Cerebellar nuclear complex (tissue), 1 donor: ENCODE results near the gene SSR4.
"Not testable (repeated sequence)": the region's sequence is repeated elsewhere in the genome, so short reads cannot be mapped to it uniquely, and the experiment has no call there.

ENCODE experiments used
- DNase-seq, 2 experiments: peaks; one replicate each; lab custom pipeline; 2025; lab: John Stamatoyannopoulos, UW

Gene SSR4

DNA sequence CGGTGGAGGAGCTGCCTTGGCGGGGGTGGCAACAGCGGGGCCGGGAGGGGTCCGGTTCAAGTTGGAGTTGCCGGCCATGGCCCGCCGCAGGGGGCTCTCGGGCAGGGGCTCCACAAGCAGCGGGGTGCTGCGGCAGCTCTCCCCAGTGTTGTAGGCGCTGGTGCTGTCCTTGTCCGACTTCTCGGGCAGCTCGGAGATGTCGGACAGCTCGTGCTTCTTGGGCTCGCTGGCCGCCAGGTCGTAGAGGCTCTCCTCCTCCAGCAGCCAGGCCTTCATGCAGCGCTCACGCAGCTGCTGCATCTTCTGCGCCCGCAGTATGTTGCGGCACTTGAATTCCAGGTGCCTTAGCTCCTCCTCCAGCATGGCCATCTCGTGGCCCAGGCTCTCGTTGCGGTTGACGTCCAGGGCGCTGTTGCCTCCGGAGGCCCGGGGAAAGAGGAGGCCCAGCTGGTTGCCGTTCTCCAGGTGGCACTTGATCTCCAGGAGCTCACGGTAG is 9.7 kb downstream of the SSR4 start:
- no peak for DNase-seq

DNA sequence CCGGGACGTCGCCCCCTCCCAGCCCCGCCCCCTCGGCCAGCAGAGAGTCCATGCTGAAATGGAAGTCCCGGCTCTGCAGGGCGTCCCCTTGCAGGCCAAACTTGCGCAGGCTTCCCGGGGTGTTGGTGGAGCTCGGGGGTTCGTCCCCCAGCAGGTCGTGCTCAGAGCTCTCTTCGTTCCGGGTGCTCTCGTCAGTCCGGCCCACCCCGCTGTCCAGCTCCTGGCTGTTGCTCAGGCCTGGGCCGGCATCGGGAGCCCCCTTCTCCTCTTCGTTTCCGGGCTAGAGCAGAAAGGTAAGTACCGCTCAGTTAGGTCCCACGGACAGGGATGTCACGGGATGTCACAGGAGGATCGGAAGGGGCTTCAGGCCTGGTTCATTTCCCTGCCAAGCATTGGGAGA is 10.2 kb downstream of the SSR4 start:
- no peak for DNase-seq

DNA sequence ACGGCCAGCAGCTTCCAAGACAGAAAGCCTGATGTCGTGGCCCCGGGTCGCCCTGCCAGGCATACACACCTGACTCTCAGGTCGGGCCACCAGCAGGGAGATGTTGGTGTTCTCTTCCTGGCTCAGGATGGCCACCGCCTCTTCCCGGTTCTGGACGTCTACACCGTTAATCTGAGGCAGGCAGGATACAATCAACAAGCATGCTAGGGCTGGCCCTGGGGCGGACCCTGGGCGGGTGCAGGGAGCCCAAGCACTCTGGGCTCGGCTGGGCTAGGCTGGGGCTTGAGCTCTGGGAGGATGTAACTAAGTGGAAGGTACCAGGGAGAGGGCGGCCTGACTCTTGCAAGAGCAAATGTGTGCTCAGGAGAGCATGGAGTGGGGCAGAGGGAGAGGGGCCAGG is 11.0 kb downstream of the SSR4 start:
- DNase-seq = no peak

DNA sequence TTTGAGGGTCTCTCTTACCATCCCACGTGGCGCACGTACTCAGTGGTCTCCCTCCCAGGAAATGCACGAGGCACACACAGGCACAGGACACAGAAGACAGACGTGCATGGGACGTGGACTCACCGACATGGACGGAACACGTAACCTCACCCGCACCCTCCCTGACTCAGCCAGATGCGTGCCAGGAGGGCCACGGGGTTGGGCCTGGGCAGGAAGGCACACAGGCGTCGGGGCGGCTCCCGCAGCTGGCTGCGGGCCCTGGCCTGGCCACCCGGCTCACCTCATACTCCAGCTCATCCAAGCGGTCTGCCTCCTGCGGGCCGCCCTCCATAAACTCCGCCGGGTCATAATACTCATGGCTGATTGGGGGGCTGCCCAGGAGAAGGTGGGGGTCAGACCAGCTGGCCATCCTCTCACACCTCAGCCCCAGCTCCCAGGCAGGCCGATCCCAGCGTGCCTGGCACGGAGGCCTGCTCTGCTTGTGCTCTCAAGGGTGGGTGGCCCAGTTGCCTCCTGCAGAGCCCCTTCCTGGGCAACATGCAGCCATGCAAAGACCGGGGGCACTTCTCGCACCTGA is 12.6 kb downstream of the SSR4 start:
- DNase-seq = no peak

DNA sequence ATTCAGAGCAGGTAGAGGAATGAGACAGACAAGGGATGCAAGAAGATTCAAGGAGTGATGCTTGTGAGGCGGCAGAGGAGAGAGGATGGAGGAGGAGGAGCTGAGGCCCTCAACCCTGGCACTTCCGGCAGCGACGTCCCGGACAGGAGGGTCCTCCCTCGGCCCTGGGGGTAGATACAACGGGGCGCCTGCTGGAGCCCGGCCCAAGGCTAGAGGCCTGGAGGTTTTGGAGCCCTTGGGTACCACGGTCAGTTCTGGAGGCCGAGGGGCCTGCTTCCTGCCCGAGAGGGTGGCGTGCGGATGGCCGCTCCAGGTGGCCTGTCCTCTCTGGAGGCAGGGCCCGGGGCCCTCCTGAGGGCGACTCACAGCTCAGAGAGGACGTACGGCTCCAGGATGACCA is 13.5 kb downstream of the SSR4 start:
- no peak for DNase-seq

DNA sequence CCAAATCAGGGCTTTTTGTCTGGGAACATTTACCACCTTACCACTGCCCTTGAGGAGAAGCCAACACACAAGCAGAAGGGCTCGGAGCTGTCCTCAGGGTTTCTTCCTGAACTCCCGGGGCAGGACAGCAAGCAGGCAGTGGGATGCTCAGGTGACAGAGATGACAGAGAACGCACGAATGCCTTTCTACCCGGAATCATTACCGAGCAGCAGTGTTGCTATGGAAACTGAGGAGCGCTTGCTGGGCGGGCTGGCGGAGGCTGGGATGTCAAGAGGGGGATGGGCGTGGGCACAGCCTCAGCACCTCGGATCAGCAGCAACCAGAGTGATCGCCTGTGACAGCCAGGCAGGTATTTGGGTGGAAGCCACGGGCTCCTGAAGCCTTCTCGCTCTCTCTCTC is 17.8 kb downstream of the SSR4 start:
- no peak for DNase-seq

DNA sequence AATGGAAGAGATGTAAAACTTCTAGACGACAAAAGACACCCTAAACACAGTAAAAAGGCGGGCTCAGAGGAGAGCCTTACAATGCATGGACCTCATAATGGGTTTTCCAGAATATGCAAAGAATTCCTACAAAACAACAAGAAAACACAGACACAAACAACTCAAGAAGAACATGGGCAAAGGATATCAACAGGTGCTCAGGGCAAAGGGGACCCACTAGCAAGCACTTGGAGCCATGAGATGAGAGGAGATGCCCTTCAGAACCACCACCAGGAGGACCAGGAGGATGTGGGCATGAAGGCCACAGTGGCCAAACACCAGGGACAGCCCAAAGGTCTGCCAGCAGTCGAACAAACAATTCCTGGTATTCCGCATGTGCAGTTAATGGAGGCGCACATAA is 18.7 kb downstream of the SSR4 start:
- DNase-seq = no peak

DNA sequence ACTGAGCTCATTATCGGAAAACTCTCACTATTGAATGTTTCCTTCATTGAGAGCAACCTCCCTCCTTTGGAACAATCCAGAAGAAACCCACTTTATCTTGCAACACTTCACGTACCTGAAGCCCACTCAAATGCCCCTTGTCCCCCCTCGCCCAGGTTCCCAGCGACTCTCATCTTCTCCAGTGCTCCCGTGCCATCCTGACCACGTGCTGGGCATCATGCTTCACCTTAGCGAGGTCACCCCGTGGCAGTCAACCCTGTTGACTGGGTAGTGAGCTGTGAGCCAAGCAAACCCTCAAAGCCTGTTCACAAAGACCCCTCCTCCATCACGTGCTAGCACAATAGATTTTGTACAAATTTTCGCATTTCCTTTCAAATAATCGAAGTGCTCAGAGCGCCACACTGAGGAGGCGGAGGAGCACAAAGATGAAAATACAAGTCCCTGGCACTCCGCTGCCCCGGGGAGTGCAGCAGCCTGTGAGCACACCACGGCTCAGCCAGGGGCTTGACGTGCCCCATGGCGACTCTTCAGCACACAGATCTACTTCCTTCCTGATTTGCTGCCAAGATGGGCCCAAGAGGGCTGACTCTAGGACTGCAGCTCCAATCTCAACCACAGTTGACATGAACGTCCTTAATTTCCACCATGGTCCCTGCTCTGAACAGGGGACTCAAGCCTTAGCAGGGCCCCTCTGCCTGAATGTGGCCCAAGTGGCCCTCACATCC is 20.3 kb downstream of the SSR4 start:
- no peak for DNase-seq

DNA sequence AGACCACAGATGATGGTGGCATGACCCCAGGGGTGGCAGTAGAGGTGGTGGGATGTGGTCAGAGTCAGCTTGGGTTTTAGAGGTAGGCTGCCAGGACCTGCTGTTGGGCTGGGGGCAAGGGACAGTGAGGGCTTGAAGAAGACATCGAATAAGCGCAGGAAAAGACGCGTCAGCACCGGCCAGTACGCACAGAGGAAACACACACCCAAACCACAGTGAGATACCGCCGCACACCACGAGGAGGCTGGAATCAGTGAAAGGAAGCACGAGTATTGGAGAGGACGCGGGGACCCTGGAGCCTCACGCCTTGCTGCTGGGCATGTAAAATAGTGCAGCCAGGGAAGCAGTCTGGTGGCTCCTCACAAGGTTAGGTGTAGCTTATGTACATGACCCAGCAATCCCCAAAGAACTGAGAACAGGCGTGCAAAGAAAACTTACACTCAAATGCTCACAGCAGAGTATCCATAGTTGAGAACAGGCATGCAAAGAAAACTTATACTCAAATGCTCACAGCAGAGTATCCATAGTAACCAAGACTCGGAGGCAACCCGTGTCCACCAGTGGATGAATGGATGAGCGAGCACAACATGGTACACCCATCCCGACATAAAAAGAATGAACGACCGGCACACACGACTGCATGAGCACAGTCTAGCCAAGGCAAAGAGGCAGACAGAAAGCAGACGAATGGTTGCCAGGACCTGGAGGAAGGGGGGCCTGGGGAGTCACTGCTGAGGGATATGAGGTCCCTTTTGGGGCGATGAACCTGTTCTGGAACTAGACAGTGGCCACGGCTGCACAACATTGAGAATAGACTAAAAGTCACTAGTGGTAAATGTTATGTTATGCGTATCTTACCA is 22.6 kb downstream of the SSR4 start:
- DNase-seq = no peak

DNA sequence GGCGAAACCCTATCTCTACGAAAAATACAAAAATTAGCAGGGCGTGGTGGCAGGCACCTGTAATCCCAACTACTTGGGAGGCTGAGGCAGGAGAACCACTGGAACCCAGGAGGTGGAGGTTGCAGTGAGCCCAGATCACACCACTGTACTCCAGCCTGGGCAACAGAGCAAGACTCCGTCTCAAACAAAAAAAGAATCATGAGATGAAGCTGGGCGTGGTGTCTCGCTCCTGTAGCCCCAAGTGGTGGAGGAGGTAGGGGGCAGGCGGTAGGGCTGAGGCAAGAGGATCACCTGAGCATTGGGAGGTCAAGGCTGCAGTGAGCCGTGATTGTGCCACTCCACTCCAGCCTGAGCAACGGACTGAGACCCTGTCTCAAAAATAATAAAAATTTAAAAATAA is 23.6 kb downstream of the SSR4 start:
- not testable (repeated sequence) for DNase-seq

DNA sequence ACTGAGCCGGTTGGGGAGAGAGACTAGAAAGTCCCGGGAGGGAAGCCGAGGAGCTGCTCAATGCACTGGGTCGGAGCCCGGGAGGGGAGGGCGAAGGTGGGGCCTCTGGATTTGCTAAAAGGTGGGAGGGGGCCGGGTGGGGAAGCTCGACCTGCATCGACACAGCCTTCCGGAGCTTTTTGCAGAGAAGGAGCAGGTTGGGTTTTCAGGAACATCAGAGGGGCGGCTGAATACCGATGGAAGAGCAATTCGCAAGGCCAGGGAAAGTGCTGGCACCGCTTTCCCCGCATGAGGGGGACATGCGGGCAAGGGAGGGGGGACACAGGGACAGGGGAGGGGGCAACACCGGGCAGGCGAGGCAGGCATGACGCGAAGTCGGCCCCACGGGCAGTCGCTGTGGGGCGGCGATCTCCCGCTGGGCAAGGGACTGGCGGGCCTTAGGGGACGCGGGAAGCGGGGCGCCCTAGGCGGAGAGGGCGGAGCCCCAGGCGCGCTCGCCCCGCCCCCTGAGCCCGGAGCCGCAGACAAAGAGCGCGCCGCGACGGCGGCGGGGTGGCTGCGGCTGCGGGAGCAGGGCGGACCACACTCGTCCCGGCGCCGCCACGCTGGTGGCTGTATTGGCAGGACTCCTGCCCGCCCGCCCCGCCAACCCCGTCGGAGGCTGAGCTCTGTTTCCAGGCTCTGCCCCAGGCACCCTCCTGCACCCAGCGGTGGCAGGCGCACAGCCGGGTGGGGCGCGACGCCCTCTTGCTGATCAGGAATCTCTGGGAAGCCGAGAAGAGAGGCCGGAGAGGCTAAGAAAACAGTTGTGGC is 24.3 kb downstream of the SSR4 start:
- no peak for DNase-seq

DNA sequence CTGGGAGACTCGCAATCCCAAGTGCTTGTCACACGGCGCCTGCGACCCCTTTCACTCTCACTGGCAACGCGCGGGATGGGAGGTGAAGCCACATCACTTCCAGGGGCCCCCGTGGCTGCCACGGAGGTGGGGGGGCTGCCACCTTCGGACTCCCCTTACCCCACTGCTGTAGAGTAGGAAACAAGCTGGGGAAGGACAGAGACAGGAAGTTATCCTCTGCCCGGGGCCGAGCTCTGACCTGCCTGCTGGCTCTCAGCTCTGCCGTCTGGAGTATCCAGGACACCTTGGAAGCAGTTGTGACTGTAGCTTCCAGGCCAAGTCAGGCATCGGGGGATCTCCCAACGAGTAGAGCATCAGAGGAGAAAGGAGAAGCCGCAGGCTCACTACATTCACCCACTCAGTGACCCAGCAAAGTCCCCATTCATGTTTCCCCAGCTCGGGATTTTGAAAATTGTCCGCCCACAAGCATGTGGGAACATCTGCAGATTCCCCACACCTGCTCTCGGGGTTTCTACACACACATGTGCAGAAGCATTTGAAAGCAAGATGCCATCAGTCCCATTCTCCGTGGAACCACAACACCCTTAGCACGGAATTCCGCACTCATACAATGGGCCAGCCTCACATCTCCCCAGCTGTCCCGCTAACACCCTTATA is 25.0 kb downstream of the SSR4 start:
- DNase-seq = no peak

DNA sequence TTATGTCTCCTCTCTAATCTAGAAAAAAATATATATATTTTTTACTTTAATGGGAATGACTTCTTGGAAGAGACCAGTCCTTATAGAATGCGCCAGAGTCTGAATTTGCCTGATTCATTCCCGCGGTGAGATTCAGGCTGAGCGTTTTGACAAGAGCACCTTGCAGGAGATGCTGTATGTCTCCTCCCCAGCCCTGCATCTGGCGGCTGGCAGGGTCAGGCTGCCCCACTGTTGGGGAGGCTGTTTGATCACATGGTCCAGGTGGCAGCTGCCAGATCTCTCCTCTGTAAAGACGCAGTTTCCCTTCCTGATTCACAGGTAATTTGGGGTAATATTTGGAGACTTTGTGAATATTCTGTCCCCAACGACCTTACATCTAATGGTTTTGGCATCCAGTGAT is 26.1 kb downstream of the SSR4 start:
- no peak for DNase-seq

DNA sequence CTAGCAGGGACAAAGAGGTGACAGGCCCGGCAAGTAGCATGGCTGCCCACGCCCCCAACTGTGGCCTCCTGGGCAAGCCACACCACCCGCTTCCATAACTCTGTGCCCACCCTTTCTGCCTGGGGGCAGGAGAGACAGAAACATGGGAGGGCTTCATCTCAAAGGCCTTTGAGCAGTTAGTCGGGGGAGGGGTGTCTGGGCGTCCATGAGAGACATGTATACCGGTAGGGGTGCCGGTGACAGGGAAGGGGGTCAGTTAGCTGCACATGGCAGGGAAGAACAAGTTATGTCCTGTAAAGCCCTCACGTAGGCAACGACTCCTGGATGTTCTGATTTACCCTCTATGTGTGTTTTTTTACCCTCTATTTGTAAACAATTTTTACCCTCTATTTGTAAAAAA is 26.6 kb downstream of the SSR4 start:
- no peak for DNase-seq

DNA sequence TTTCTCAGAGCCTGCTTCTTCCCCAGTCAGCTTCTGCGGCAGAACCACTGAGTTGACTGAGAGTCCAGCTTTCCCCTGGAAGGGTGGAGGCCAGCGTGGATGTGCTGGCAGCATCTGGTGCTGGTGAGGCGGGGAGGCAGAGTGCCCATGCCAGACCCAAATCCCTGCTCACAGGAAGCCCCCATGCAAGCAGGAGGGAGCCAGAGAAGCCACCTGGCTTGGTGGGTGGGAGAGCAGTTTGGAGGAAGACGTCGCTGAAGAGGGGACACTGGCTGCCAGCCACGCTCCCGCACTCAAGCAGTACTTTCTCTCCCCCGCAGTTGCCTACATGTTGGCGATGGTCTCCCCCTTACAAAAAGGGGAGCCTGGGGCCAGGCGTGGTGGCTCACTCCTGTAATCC is 29.9 kb downstream of the SSR4 start:
- no peak for DNase-seq

DNA sequence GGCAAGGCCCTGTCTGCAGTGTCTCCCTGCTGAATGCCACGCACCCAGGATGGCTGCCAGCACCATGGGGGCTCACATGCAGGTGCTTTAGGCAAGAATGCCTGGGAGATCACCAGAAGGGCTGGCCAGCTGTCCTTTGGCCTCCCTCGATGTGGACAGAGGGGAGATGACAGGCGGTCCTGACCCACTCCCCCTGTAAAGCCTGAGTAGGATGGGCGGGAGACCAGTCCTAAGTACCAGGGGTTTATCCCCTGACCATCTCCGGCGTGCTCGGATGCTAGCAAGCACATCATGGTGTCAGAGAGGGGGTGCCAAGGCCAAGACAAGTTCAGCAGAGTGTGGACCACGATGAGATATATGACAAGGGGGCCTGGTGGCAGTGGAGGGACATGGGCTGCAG is 30.6 kb downstream of the SSR4 start:
- DNase-seq = no peak

DNA sequence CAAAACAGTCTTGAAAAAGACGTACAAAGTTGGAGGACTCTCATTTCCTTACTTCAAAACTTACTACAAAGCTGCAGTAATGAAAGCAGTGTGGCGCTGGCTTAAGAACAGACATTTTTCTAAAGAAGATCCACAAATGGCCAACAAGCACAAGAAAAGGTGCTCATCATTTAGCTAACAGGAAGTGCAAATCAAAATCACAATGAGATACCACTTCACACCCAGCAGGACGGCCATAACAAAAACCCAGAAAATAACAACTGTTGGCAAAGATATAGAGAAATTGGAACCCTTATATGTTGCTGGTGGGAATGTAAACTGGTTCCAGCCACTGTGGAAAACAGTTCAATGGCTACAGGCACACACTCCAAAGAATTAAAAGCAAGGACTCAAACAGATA is 32.5 kb downstream of the SSR4 start:
- DNase-seq = no peak

DNA sequence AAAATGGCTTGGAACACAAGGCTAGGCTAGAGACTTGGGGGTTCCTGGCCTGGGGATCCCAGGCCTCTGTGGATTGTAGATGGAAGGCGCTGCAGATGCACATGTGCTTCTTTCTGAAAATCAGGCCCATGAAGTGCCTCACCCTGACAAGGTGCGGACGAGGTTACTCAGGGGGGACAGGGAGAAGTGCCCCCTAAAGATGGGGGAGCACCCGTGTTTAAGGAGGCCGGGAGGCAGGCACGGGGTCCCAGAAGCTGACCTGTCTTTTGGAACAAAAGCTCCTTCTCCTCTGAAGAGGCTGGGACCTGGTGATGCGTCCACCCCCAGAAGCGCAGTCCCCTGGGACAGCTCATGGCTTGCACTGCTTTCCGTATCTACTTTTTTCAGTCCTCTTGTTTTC is 33.4 kb downstream of the SSR4 start:
- no peak for DNase-seq

DNA sequence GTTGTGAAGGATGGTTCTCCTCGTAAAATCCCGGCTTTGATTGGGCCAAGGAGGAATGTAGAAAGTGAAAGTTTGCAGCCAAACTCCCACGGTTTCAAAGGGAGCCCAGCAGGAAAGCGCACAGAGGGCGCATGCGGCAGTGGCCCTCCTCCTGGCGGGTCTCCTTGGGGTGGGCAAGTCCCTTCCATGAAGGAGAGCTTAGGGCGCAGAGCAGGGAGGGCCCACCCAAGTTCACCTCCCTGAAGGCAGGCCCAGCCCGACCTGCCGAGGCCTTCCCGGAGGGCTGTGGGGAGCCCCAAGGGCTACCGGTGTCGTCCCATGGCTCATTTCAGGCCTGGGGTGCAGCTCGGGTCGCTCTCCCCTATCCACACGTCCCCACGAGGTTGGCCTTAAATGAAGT is 33.8 kb downstream of the SSR4 start:
- DNase-seq = no peak

DNA sequence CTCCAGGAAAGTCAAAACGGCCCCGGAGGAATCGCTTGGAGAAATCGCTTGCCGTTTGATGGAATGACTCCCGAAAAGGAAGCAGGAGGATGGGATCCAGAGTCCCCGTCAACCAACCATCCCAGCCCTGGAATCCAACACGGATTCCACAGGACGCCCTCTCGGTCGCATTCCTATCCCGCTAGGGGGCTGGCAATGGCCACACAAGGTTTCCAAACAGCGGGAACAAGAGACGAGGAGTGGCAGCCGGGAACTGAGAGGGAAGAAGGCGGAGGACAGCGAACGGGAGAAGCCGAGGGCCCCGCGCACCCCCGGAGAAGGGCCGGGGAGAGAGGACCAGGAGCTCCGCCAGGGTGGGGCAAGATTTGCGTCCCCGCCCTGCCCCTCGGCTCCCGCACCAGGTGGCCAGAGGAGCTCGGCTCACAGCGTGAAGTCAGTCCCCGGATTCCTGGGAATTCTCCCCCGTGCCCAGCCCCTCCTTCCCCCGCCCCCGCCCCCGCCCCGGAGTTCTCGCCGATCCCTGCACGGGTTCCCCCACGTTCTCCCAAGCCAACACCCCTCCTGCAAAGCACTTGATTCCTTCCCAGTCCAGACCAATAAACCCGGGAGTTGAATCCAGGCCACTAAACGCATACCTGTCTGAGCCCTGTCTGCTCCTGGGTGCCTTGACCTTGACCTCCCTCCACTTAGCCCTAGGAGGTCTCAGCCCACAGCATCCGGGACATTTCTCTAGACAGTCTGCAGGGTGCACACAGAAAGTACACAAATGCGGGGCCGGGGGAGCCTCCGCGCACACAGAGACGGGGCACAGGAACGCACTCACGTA is 34.5 kb downstream of the SSR4 start:
- no peak for DNase-seq

DNA sequence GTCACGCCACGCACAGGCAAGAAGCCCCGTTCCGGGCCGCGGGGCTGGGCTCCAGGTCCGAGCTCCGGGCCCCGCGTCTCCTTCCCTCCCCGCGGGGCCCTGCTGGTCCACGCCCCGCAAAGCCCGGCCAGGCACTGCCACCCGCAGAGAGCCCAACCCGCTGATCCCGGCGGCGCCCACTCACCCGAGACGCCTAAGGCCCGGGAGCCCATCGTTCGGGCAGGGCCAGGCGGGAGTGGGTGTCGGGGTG is 35.0 kb downstream of the SSR4 start:
- no peak for DNase-seq
